ENCODE results near the gene AGAP4.

GRCh38 chr10:45817130-45817859, 30.0 kb downstream of the AGAP4 start:
- TF ChIP-seq CTCF (IDR thresholded peaks at IDR 0.05) (no peak), POLR2A (IDR thresholded peaks at IDR 0.05) (no peak)
